ENCODE data around the gene GRIK4. TPM values are rescaled to one million over a fixed set of nuclear protein-coding genes. Genes with fewer than 3 reads are reported as not detected.

GRIK4 gene
- polyA plus RNA-seq (2012; rRNA removed) = 0.02 and 0.03 TPM in 2 replicates
- 0.01 and 0.04 TPM in 2 replicates for polyA plus RNA-seq (2012; cell fraction: cytosol; rRNA removed)
- polyA plus RNA-seq (2012; cell fraction: nucleus; rRNA removed) = 0.04 TPM in 2 replicates

- no peaks in the 10 kb centered on the region for H4K20me1 ChIP-seq (ENCODE audit: insufficient read depth)
- no peaks in the 10 kb centered on the region for H3K9me3 ChIP-seq
- H3K4me2 ChIP-seq = no peak within 1 kb of the TSS; the same call in 1 of the 2 replicates
- no peak within 1 kb of the TSS for H2AFZ ChIP-seq (ENCODE audit: low read depth)
- H3K36me3 ChIP-seq (replicated peaks in 1 of 2; ENCODE audit: control insufficient read depth in 1 of 2, insufficient read depth in 2 of 2, low read length in 1 of 2) = no peaks in the 10 kb centered on the region
- H3K9me2 ChIP-seq = no peaks in the 10 kb centered on the region
- peaks cover 0 to 20% of the 10 kb centered on the region in 2 experiments; a peak in 1 of 4 replicates for H3K4me1 ChIP-seq (ENCODE audit: control insufficient read depth in 1 of 2, insufficient read depth in 2 of 2, low read depth in 1 of 2, low read length in 1 of 2)
- no peak within 1 kb of the TSS for H3K9ac ChIP-seq
- H3K27me3 ChIP-seq (ENCODE audit: insufficient read depth) = peaks cover 18% of the 10 kb centered on the region; the same call in 1 of the 2 replicates
- no peaks in the 10 kb centered on the region for H3F3A ChIP-seq (replicated peaks; ENCODE audit: insufficient read depth)
- CTCF ChIA-PET = interaction anchor here (0.6 to 8.8 kb wide), 123 partner anchors 8 to 687 kb away, joined by 3 to 168 read pairs (median 4); partner anchors contain the start of genes ARHGEF12 and TBCEL
- peak; percentile 96 for DNase-seq
- H3K79me2 ChIP-seq (ENCODE audit: insufficient read depth) = no peaks in the 10 kb centered on the region
- no peak within 1 kb of the TSS; a peak in 1 of 4 replicates for H3K27ac ChIP-seq (ENCODE audit: low read depth in 2 of 2, low read length in 1 of 2)
- peak within 1 kb of the TSS; percentile 54 to 56; a peak in 3 of 4 replicates for H3K4me3 ChIP-seq (ENCODE audit: low read depth in 2 of 2, low read length in 1 of 2)
- 7% methylated on average over 3 of the region's 95 CpGs for WGBS (ENCODE audit: low lambda C conversion rate)
- POLR2A ChIA-PET = interaction anchor here (1.1 kb wide), 1 partner anchor 174 kb away, joined by 6 read pairs; no protein-coding TSS in a partner anchor
- TF ChIP-seq GABPA (IDR thresholded peaks at IDR 0.05; ENCODE audit: low read depth) (no peak), RAD21 (IDR thresholded peaks at IDR 0.05; ENCODE audit: low read length) (peak; percentile 96), CTCF (IDR thresholded peaks at IDR 0.05) (peak; percentile 90), RCOR1 (IDR thresholded peaks at IDR 0.05; ENCODE audit: low read length) (0 out of 2 replicates have a peak, but pooled peaks have one; percentile 15), SMC3 (IDR thresholded peaks at IDR 0.05; ENCODE audit: low read depth, low read length) (peak; percentile 97), TEAD4 (IDR thresholded peaks at IDR 0.05; ENCODE audit: borderline replicate concordance, insufficient read depth) (no peak), JUND (IDR thresholded peaks at IDR 0.05) (no peak), SIN3A (IDR thresholded peaks at IDR 0.05; ENCODE audit: borderline replicate concordance, low read depth, low read length) (no peak), USF2 (IDR thresholded peaks at IDR 0.05; ENCODE audit: borderline replicate concordance, low read depth, low read length) (no peak), NRF1 (IDR thresholded peaks at IDR 0.05; ENCODE audit: low read depth, low read length) (peak; percentile 45)
These were observed at the start of gene GRIK4 for GRCh38 chr11:120511116-120511819. Gene GRIK4, plus strand, starts transcription at chr11:120511748. Its CDS starts 148,571 bp downstream, at chr11:120660319.

GRCh38 chr11:120462825-120463224, 48.7 kb upstream of the GRIK4 start:
- Histone ChIP-seq H2AFZ (ENCODE audit: low read depth) (no peak overlapping the region), H3F3A (replicated peaks; ENCODE audit: insufficient read depth) (peaks cover 11% of the 10 kb centered on the region), H3K4me2 (no peak overlapping the region), H3K36me3 (replicated peaks in 1 of 2; ENCODE audit: control insufficient read depth in 1 of 2, insufficient read depth in 2 of 2, low read length in 1 of 2) (peaks cover 75 to 78% of the 10 kb centered on the region in 2 experiments), H3K9ac (no peak overlapping the region), H3K4me3 (ENCODE audit: low read depth in 2 of 2, low read length in 1 of 2) (no peak overlapping the region), H3K4me1 (ENCODE audit: control insufficient read depth in 1 of 2, insufficient read depth in 2 of 2, low read depth in 1 of 2, low read length in 1 of 2) (no peaks in the 10 kb centered on the region), H3K79me2 (ENCODE audit: insufficient read depth) (no peaks in the 10 kb centered on the region), H3K27me3 (ENCODE audit: insufficient read depth) (no peaks in the 10 kb centered on the region), H3K9me2 (no peaks in the 10 kb centered on the region), H3K9me3 (no peaks in the 10 kb centered on the region), H3K27ac (ENCODE audit: low read depth in 2 of 2, low read length in 1 of 2) (no peak overlapping the region), H4K20me1 (ENCODE audit: insufficient read depth) (no peaks in the 10 kb centered on the region)
- 96% methylated on average over 2 of the region's 2 CpGs for WGBS (ENCODE audit: low lambda C conversion rate)
- no peak for DNase-seq
- POLR2A ChIA-PET = no interaction called here
- TF ChIP-seq TAF1 (IDR thresholded peaks at IDR 0.05; ENCODE audit: borderline replicate concordance, low read depth, low read length) (no peak), FOSL2 (IDR thresholded peaks at IDR 0.05; ENCODE audit: borderline replicate concordance, low read depth) (no peak), TEAD4 (IDR thresholded peaks at IDR 0.05; ENCODE audit: borderline replicate concordance, insufficient read depth) (no peak), USF1 (IDR thresholded peaks at IDR 0.05; ENCODE audit: borderline replicate concordance, low read depth) (no peak), RXRA (IDR thresholded peaks at IDR 0.05; ENCODE audit: borderline replicate concordance, low read depth) (no peak), MXI1 (IDR thresholded peaks at IDR 0.05; ENCODE audit: low read depth, low read length) (no peak)
- CTCF ChIA-PET = interaction anchor here (0.7 kb wide), 1 partner anchor 96 kb away, joined by 3 read pairs; no protein-coding TSS in a partner anchor

All from SK-N-SH (cell line).